Heart left ventricle (tissue), 13 donors: ENCODE measurements around the gene GID4.

Source experiments
- CTCF ChIP-seq, 12 donors: fragments of 200-600 bp; sonication (generic) in 4 of 12; IDR thresholded peaks; one replicate each; pipeline versions ENCODE4 v1.5.0 to v1.8.0; 2018 to 2022; ENCODE audit warnings: antibody characterized with exemption in 12 of 12, mild to moderate bottlenecking in 5 of 12
- POLR2A ChIP-seq, 2 donors: fragments of 450-650 bp; IDR thresholded peaks; one replicate each; pipeline ENCODE4 v1.6.1; 2017; ENCODE audit warnings: antibody characterized with exemption in 2 of 2, mild to moderate bottlenecking in 2 of 2, moderate library complexity in 2 of 2
- donor health status: ischemic (EF 13 %, LVEDD 7.1; RV severe dilation, severe dysfunction).
- donor health status: DM: no; HTN: yes; CAD: no.
- donor health status: DM: no; HTN: no; CAD: no.
- donor health status: ischemic (EF 25% LVEDD 6.9; RV normal size, moderate dysfunction).
- donor health status: ischemic (EF 25% LVEDD 5.7; RV mildly dilated, moderate dysfunction).
- donor health status: ischemic (EF 35%, LVEDD 5.7; RV mildly dilated, moderate dysfunction).
- donor health status: nonischemic (EF 11% LVEDD 7.7; RV severe dilation, severe dysfunction).
- donor health status: DM: yes; HTN: yes; CAD: no.
- donor health status: PGD.
- donor health status: ischemic (EF 29% LVEDD 5.4; RV normal size, mild dysfunction).
- donor health status: nonischemic (EF 23%, LVEDD 6.1; RV moderate dilation, normal function).

GRCh38 chr17:18042983-18043382, 3.8 kb downstream of the GID4 start:
- no peak for TF ChIP-seq CTCF (IDR thresholded peaks at IDR 0.05)
- TF ChIP-seq POLR2A (IDR thresholded peaks at IDR 0.05), result no peak
